ENCODE measurements around the gene BICDL2. TPM values are rescaled to one million over a fixed set of nuclear protein-coding genes. Genes with fewer than 3 reads are reported as not detected.

The BICDL2 gene
- total and polyA plus RNA-seq, 2 donors (not counting 3 experiments of a cell fraction or from before 2014, with no cell fraction given) = not detected

- dilution Hi-C loops (cut with MboI; ENCODE audit: extremely low pct_ligation_motif_present, low sequenced_read_pairs) (no loop called here), intact Hi-C loops (cut with micrococcal nuclease) (loop anchor here (1.0 kb wide), 1 partner anchor 25 kb away; no protein-coding TSS in a partner anchor)
Measured at GRCh38 chr16:3027983-3028715, 8.6 kb downstream of the BICDL2 start.

More at GRCh38 chr16:3027983-3028715, 8.6 kb downstream of the BICDL2 start:
- Histone ChIP-seq H3K9me1 (replicated peaks; ENCODE audit: control insufficient read depth, extremely low read depth, insufficient read depth, low read length) (no peaks in the 10 kb centered on the region), H2AFZ (ENCODE audit: low read depth, low read length) (no peak overlapping the region), H3K4me2 (ENCODE audit: insufficient read depth, low read length) (no peak overlapping the region), H3K27ac (ENCODE audit: insufficient read depth, low read depth, low read length) (no peak overlapping the region), H3K9me3 (replicated peaks; ENCODE audit: control insufficient read depth, insufficient read depth, low read length) (no peaks in the 10 kb centered on the region), H3K9ac (replicated peaks; ENCODE audit: extremely low read depth, insufficient read depth, low read length) (no peak overlapping the region), H3K79me2 (ENCODE audit: control insufficient read depth, insufficient read depth, low read length) (no peaks in the 10 kb centered on the region), H3K27me3 (ENCODE audit: control insufficient read depth in 2 of 2, insufficient read depth in 2 of 2, low read length in 2 of 2) (peaks cover 28 to 32% of the 10 kb centered on the region in 2 experiments), H3K4me1 (ENCODE audit: control insufficient read depth, extremely low read depth, insufficient read depth, low read length) (peaks cover 6% of the 10 kb centered on the region), H3K36me3 (ENCODE audit: control insufficient read depth in 2 of 2, extremely low read depth in 1 of 2, insufficient read depth in 2 of 2, low read length in 2 of 2) (peaks cover 0 to 9% of the 10 kb centered on the region in 2 experiments), H3K4me3 (replicated peaks in 1 of 3; ENCODE audit: insufficient read depth in 1 of 3, low read depth in 1 of 3, low read length in 3 of 3) (no peak overlapping the region), H4K20me1 (replicated peaks; ENCODE audit: control insufficient read depth, extremely low read depth, insufficient read depth, low read length) (no peaks in the 10 kb centered on the region)
- ChIA-PET POLR2A (interaction anchor here (0.6 to 1.1 kb wide), 4 partner anchors 8 to 107 kb away, joined by 3 to 6 read pairs (median 5); partner anchors contain the start of genes TNFRSF12A and ZNF213), CTCF (interaction anchor here (0.6 to 8.8 kb wide), 22 partner anchors 9 to 143 kb away, joined by 3 to 200 read pairs (median 6); partner anchors contain the start of genes CLDN6, MMP25, PAQR4 and TNFRSF12A)
- BruUV-seq (replicated peaks) = no TSS peak
- FAIRE-seq (peak; percentile 87), DNase-seq (ENCODE audit: low read depth, low spot score) (peak; percentile 70)
- TF ChIP-seq CTCF (IDR thresholded peaks at IDR 0.05; ENCODE audit: extremely low read depth in 1 of 2, insufficient read depth in 1 of 2, low read depth in 1 of 2, low read length in 2 of 2) (peak; percentile 55 to 94), POLR2AphosphoS5 (IDR thresholded peaks at IDR 0.05; ENCODE audit: insufficient read depth, low read depth, low read length) (peak; percentile 54), POLR2A (IDR thresholded peaks at IDR 0.05; ENCODE audit: low read depth, low read length) (no peak), FOS (IDR thresholded peaks at IDR 0.05; ENCODE audit: borderline replicate concordance, insufficient read depth, low read length) (no peak), JUN (IDR thresholded peaks at IDR 0.05; ENCODE audit: borderline replicate concordance, insufficient read depth, insufficient read length, low read depth) (no peak)
